GM21619 (cell line): ENCODE data around the gene PABPN1L.

ENCODE experiments used
- ATAC-seq: cut with Tn5 transposase; IDR thresholded peaks from one replicate; pipeline ENCODE4 v1.9.1; 2021; ENCODE audit not compliant: unreplicated experiment

The PABPN1L gene

DNA sequence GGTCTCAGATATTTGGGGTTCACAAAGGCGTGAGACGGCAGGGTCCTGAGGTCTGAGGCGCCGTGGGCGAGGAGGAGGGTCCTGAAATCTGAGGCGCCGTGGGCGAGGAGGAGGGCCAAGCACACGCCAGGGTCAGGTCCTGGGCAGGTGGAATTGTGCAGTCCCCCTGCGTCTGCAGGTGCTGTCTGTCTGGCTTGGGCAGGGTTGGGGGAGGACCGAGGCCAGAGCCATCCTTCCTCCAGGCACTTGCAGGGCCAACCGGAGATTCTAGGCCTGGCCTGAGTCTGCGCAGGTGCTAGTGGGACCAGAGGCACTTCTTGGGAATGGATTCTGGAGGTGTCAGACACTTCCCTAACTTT lies 52.3 kb downstream of the PABPN1L start:
- no peak for ATAC-seq
